HFF-Myc (cell line): Measurements from ENCODE around the gene POU5F1.
"Not testable (repeated sequence)": the region's sequence is repeated elsewhere in the genome, so short reads cannot be mapped to it uniquely, and the experiment has no call there.

Experiments used
- DNase-seq: peaks from one replicate; pipeline ENCODE4 v3.0.0-alpha.2; 2011; ENCODE audit warnings: low read depth; ENCODE audit errors: extremely low read depth
- H3K4me3 ChIP-seq: replicated peaks from 2 replicates; pipeline ENCODE4 v1.5.1; 2011; ENCODE audit warnings: low read depth, mild to moderate bottlenecking, control low read depth, low read length
- CTCF ChIP-seq: IDR thresholded peaks from 2 replicates; pipeline ENCODE4 v1.5.1; 2012; ENCODE audit warnings: mild to moderate bottlenecking, low read depth, low read length, control low read depth; ENCODE audit errors: missing control alignments

The POU5F1 gene

GRCh38 chr6:31173406-31173805 lies 2.9 kb upstream of the POU5F1 start:
- no peak for DNase-seq
- no peak for TF ChIP-seq CTCF
- no peak overlapping the region for H3K4me3 ChIP-seq

- H3K4me3 ChIP-seq = no peak overlapping the region
- no peak for TF ChIP-seq CTCF
- no peak for DNase-seq
Observed at GRCh38 chr6:31172973-31173384, 2.5 kb upstream of the POU5F1 start.

- DNase-seq = no peak
- no peak overlapping the region for H3K4me3 ChIP-seq
- no peak for TF ChIP-seq CTCF
Observed at GRCh38 chr6:31171931-31172905, 1.7 kb upstream of the POU5F1 start.

- no peak overlapping the region for H3K4me3 ChIP-seq
- TF ChIP-seq CTCF = no peak
- no peak for DNase-seq
Observed at GRCh38 chr6:31170987-31171671, 647 bp upstream of the POU5F1 start.

- DNase-seq, H3K4me3 ChIP-seq: not testable (repeated sequence)
Observed at GRCh38 chr6:31169858-31170599, 453 bp downstream of the POU5F1 start.

- no peak for DNase-seq
- no peak for TF ChIP-seq CTCF
- no peak overlapping the region for H3K4me3 ChIP-seq
Observed at GRCh38 chr6:31169123-31169857, 1.2 kb downstream of the POU5F1 start.
